HepG2 (cell line): ENCODE results near the gene POLR1D. TPM values are rescaled to one million over a fixed set of nuclear protein-coding genes. Genes with fewer than 3 reads are reported as not detected.

Source experiments
- ARNTL ChIP-seq: sonication (generic); formaldehyde crosslinking; IDR thresholded peaks from 2 replicates; pipeline ENCODE4 v1.4.0; 2020; ENCODE audit warnings: mild to moderate bottlenecking, missing genetic modification reagents
- EP300 ChIP-seq, 3 experiments: sonication (generic) in 1 of 3; formaldehyde crosslinking in 1 of 3; IDR thresholded peaks; 2 replicates each; pipeline versions ENCODE4 v1.5.1 to v1.6.1; 2011 to 2020; ENCODE audit warnings: low read depth in 2 of 3, low read length in 2 of 3, borderline replicate concordance in 1 of 3, improper control_type of control experiment in 1 of 3, mild to moderate bottlenecking in 1 of 3, missing genetic modification reagents in 1 of 3, moderate library complexity in 1 of 3
- HOXD1 ChIP-seq: sonication (generic); formaldehyde crosslinking; IDR thresholded peaks from 2 replicates; pipeline ENCODE4 v1.5.0; 2020; ENCODE audit warnings: missing genetic modification reagents
- KDM2A ChIP-seq: sonication (generic); formaldehyde crosslinking; IDR thresholded peaks from 2 replicates; pipeline ENCODE4 v1.4.0; 2020; ENCODE audit warnings: low read depth, missing genetic modification reagents, borderline replicate concordance
- KIAA2018 ChIP-seq: sonication (generic); formaldehyde crosslinking; IDR thresholded peaks from 2 replicates; pipeline ENCODE4 v1.5.0; 2020; ENCODE audit warnings: mild to moderate bottlenecking, missing genetic modification reagents, borderline replicate concordance
- MAFK ChIP-seq, 2 experiments: IDR thresholded peaks in 1 of 2; conservative IDR thresholded peaks in 1 of 2; 2 replicates each; pipeline ENCODE4 v1.6.1; 2011; ENCODE audit warnings: improper control_type of control experiment in 2 of 2, low read length in 2 of 2
- MLLT10 ChIP-seq: sonication (generic); formaldehyde crosslinking; IDR thresholded peaks from 2 replicates; pipeline ENCODE4 v1.4.0; 2020; ENCODE audit warnings: missing genetic modification reagents
- MTA3 ChIP-seq: sonication (generic); formaldehyde crosslinking; IDR thresholded peaks from 2 replicates; pipeline ENCODE4 v1.4.0; 2020; ENCODE audit warnings: missing genetic modification reagents
- NONO ChIP-seq, 2 experiments: fragments of 450-650 bp in 1 of 2; sonication (generic) in 1 of 2; formaldehyde crosslinking in 1 of 2; IDR thresholded peaks in 1 of 2; conservative IDR thresholded peaks in 1 of 2; 2 replicates each; pipeline versions ENCODE4 v1.6.1 to v1.8.0; 2017 to 2022; ENCODE audit warnings: mild to moderate bottlenecking in 1 of 2, missing genetic modification reagents in 1 of 2, moderate library complexity in 1 of 2
- PAF1 ChIP-seq: IDR thresholded peaks from 2 replicates; pipeline ENCODE4 v1.6.1; 2016; ENCODE audit warnings: missing genetic modification reagents, missing compliant biosample characterization
- PCBP1 ChIP-seq: fragments of 200-400 bp; formaldehyde crosslinking; IDR thresholded peaks from 2 replicates; pipeline ENCODE4 v1.6.1; 2017; ENCODE audit warnings: mild to moderate bottlenecking, low read depth, low read length, borderline replicate concordance
- PITX1 ChIP-seq: sonication (generic); formaldehyde crosslinking; IDR thresholded peaks from 2 replicates; pipeline ENCODE4 v1.5.1; 2020; ENCODE audit warnings: mild to moderate bottlenecking, missing genetic modification reagents
- POLR2A ChIP-seq, 2 experiments: IDR thresholded peaks; 2 replicates each; pipeline ENCODE4 v1.6.1; 2011; ENCODE audit warnings: low read depth in 2 of 2, low read length in 2 of 2, mild to moderate bottlenecking in 1 of 2, moderate library complexity in 1 of 2; ENCODE audit not compliant: insufficient read depth in 1 of 2
- SALL1 ChIP-seq: sonication (generic); formaldehyde crosslinking; IDR thresholded peaks from 2 replicates; pipeline ENCODE4 v1.8.0; 2022; ENCODE audit warnings: mild to moderate bottlenecking, missing genetic modification reagents
- SIX4 ChIP-seq: sonication (generic); formaldehyde crosslinking; IDR thresholded peaks from 2 replicates; pipeline ENCODE4 v1.4.0; 2020; ENCODE audit warnings: missing genetic modification reagents
- TBX2 ChIP-seq: sonication (generic); formaldehyde crosslinking; IDR thresholded peaks from 2 replicates; pipeline ENCODE4 v1.5.0; 2020; ENCODE audit warnings: missing genetic modification reagents, mild to moderate bottlenecking, borderline replicate concordance
- TSC22D2 ChIP-seq: sonication (generic); formaldehyde crosslinking; IDR thresholded peaks from 2 replicates; pipeline ENCODE4 v1.5.1; 2020; ENCODE audit warnings: missing genetic modification reagents, mild to moderate bottlenecking, borderline replicate concordance
- ZFP90 ChIP-seq: sonication (generic); formaldehyde crosslinking; IDR thresholded peaks from 2 replicates; pipeline ENCODE4 v1.8.0; 2022; ENCODE audit warnings: missing genetic modification reagents, mild to moderate bottlenecking, inconsistent platforms, borderline replicate concordance
- ZNF124 ChIP-seq: sonication (generic); formaldehyde crosslinking; IDR thresholded peaks from 2 replicates; pipeline ENCODE4 v1.4.0; 2020; ENCODE audit warnings: missing genetic modification reagents
- ZNF232 ChIP-seq: sonication (generic); formaldehyde crosslinking; IDR thresholded peaks from 2 replicates; pipeline ENCODE4 v1.4.0; 2020; ENCODE audit warnings: missing genetic modification reagents, borderline replicate concordance
- ZNF484 ChIP-seq: sonication (generic); formaldehyde crosslinking; IDR thresholded peaks from 2 replicates; pipeline ENCODE4 v1.5.1; 2020; ENCODE audit warnings: mild to moderate bottlenecking, low read depth, missing genetic modification reagents, borderline replicate concordance
- ZNF547 ChIP-seq: sonication (generic); formaldehyde crosslinking; IDR thresholded peaks from 2 replicates; pipeline ENCODE4 v1.5.1; 2020; ENCODE audit warnings: mild to moderate bottlenecking, missing genetic modification reagents
- ZNF7 ChIP-seq: IDR thresholded peaks from 2 replicates; pipeline ENCODE4 v1.6.1; 2016; ENCODE audit warnings: missing biosample characterization, missing genetic modification reagents
- polyA plus RNA-seq, 8 experiments: library from polyadenylated mRNA; depleted of rRNA in 3 of 8; stranded (reverse) in 7 of 8; unstranded in 1 of 8; fragments of >200 nt; fragmentation: Illumina TruSeq in 4 of 8; extraction: Trizol in 4 of 8; gene quantifications; 2 replicates each; pipeline versions ENCODE4 v1.2.1 to v1.2.3, GENCODE V29; 2011 to 2016; ENCODE audit warnings: low read depth in 4 of 8, missing spikeins in 1 of 8, mixed read lengths in 1 of 8; ENCODE audit not compliant: insufficient read depth in 1 of 8
- total RNA-seq, 5 experiments: library from RNA; depleted of rRNA; stranded (reverse); fragments of >200 nt; fragmentation: Illumina TruSeq; extraction: Trizol; gene quantifications; 2 replicates each; pipeline ENCODE4 v1.2.3, GENCODE V29; 2016; ENCODE audit warnings: low read depth in 1 of 5

POLR1D gene
- total and polyA plus RNA-seq, 2 of the 13 experiments (the other 11 are each of a cell fraction or from before 2014, with no cell fraction given) = 183 to 490 TPM

- TF ChIP-seq PITX1 (CRISPR knock-in tag) (0 out of 2 replicates have a peak, but pooled peaks have one; percentile 3), TSC22D2 (CRISPR knock-in tag) (no peak), KDM2A (CRISPR knock-in tag) (peak; percentile 59; the same call in 1 of the 2 replicates), ZNF124 (CRISPR knock-in tag) (no peak), EP300 (IDR thresholded peaks at IDR 0.05; ENCODE audit: low read depth in 2 of 2, low read length in 2 of 2) (no peak), EP300 (CRISPR knock-in tag; IDR thresholded peaks at IDR 0.05; ENCODE audit: borderline replicate concordance) (no peak), PAF1 (CRISPR knock-in tag) (no peak), MLLT10 (CRISPR knock-in tag) (no peak), MTA3 (CRISPR knock-in tag) (no peak), ARNTL (peak; percentile 69; the same call in 1 of the 2 replicates), ZNF7 (no peak), KIAA2018 (CRISPR knock-in tag) (no peak), POLR2A (IDR thresholded peaks at IDR 0.05; ENCODE audit: insufficient read depth in 1 of 2, low read depth in 2 of 2, low read length in 2 of 2) (peak in 1 of 2 experiments; percentile 64; a peak in 3 of 4 replicates), TBX2 (CRISPR knock-in tag) (peak; percentile 46), HOXD1 (no peak), PCBP1 (0 out of 2 replicates have a peak, but pooled peaks have one; percentile 40), ZNF484 (CRISPR knock-in tag) (no peak), ZNF547 (CRISPR knock-in tag) (no peak), NONO (IDR thresholded peaks at IDR 0.05) (no peak), NONO (CRISPR knock-in tag; conservative IDR thresholded peaks at IDR 0.05) (no peak; the same call in none of the 2 replicates), SALL1 (CRISPR knock-in tag) (0 out of 2 replicates have a peak, but pooled peaks have one; percentile 52), ZNF232 (no peak), MAFK (conservative IDR thresholded peaks at IDR 0.05 in 1 of 2, IDR thresholded peaks at IDR 0.05 in 1 of 2; ENCODE audit: low read length in 2 of 2) (no peak), SIX4 (CRISPR knock-in tag) (no peak), ZFP90 (CRISPR knock-in tag) (no peak)
Observed at GRCh38 chr13:27620377-27621115, 1.1 kb upstream of the POLR1D start, which contains the start of gene LNX2 (continued).
